ENCODE data around the gene LINC00305. TPM values are rescaled to one million over a fixed set of nuclear protein-coding genes. Genes with fewer than 3 reads are reported as not detected.

The LINC00305 gene
- total RNA-seq, 2 donors from 2014 or later = not detected

- Mint-ChIP-seq H3K36me3 (ENCODE audit: low read depth) (no peaks in the 10 kb centered on the region), H3K4me3 (no peak overlapping the region), H3K27me3 (peaks cover 2% of the 10 kb centered on the region), H3K27ac (no peak overlapping the region), H3K9me3 (no peaks in the 10 kb centered on the region), H3K4me1 (no peaks in the 10 kb centered on the region)
- no peak for ATAC-seq (replicated peaks)
These were observed 11.0 kb downstream of the LINC00305 start for GRCh38 chr18:64137914-64138313.

GRCh38 chr18:64134044-64134747 lies 14.7 kb downstream of the LINC00305 start:
- H3K4me1 Mint-ChIP-seq = no peaks in the 10 kb centered on the region
- H3K4me3 Mint-ChIP-seq = no peak overlapping the region
- H3K36me3 Mint-ChIP-seq (ENCODE audit: low read depth) = no peaks in the 10 kb centered on the region
- ATAC-seq (replicated peaks) = no peak
- no peaks in the 10 kb centered on the region for H3K9me3 Mint-ChIP-seq
- H3K27ac Mint-ChIP-seq = no peak overlapping the region
- H3K27me3 Mint-ChIP-seq = peaks cover 5% of the 10 kb centered on the region

- no peak overlapping the region for H3K27ac Mint-ChIP-seq
- no peak for ATAC-seq (replicated peaks)
- H3K4me3 Mint-ChIP-seq = no peak overlapping the region
- peaks cover 5% of the 10 kb centered on the region for H3K27me3 Mint-ChIP-seq
- H3K36me3 Mint-ChIP-seq (ENCODE audit: low read depth) = no peaks in the 10 kb centered on the region
- H3K9me3 Mint-ChIP-seq = no peaks in the 10 kb centered on the region
- H3K4me1 Mint-ChIP-seq = no peaks in the 10 kb centered on the region
These were observed 16.0 kb downstream of the LINC00305 start for GRCh38 chr18:64132871-64133270.

GRCh38 chr18:64131314-64131713 lies 17.6 kb downstream of the LINC00305 start:
- Mint-ChIP-seq H3K9me3 (no peaks in the 10 kb centered on the region), H3K27me3 (peaks cover 3% of the 10 kb centered on the region), H3K4me1 (no peaks in the 10 kb centered on the region), H3K27ac (no peak overlapping the region), H3K36me3 (ENCODE audit: low read depth) (no peaks in the 10 kb centered on the region), H3K4me3 (no peak overlapping the region)
- no peak for ATAC-seq (replicated peaks)

GRCh38 chr18:64127172-64127571 lies 21.7 kb downstream of the LINC00305 start:
- H3K36me3 Mint-ChIP-seq (ENCODE audit: low read depth) = no peaks in the 10 kb centered on the region
- no peak overlapping the region for H3K4me3 Mint-ChIP-seq
- H3K4me1 Mint-ChIP-seq = no peaks in the 10 kb centered on the region
- no peaks in the 10 kb centered on the region for H3K9me3 Mint-ChIP-seq
- no peak overlapping the region for H3K27ac Mint-ChIP-seq
- peaks cover 3% of the 10 kb centered on the region for H3K27me3 Mint-ChIP-seq
- ATAC-seq (replicated peaks) = no peak

- Mint-ChIP-seq H3K27ac (no peak overlapping the region), H3K36me3 (ENCODE audit: low read depth) (no peaks in the 10 kb centered on the region), H3K9me3 (peaks cover 4% of the 10 kb centered on the region), H3K27me3 (peaks cover 6% of the 10 kb centered on the region), H3K4me3 (no peak overlapping the region), H3K4me1 (no peaks in the 10 kb centered on the region)
- no peak for ATAC-seq (replicated peaks)
These were observed 29.0 kb downstream of the LINC00305 start for GRCh38 chr18:64119916-64120315.

GRCh38 chr18:64118406-64118805 lies 30.5 kb downstream of the LINC00305 start:
- H3K27me3 Mint-ChIP-seq = peaks cover 6% of the 10 kb centered on the region
- no peak for ATAC-seq (replicated peaks)
- no peak overlapping the region for H3K4me3 Mint-ChIP-seq
- H3K4me1 Mint-ChIP-seq = no peaks in the 10 kb centered on the region
- peaks cover 5% of the 10 kb centered on the region for H3K9me3 Mint-ChIP-seq
- H3K36me3 Mint-ChIP-seq (ENCODE audit: low read depth) = no peaks in the 10 kb centered on the region
- no peak overlapping the region for H3K27ac Mint-ChIP-seq

GRCh38 chr18:64116571-64117175 lies 32.2 kb downstream of the LINC00305 start:
- H3K27ac Mint-ChIP-seq = no peak overlapping the region
- ATAC-seq (replicated peaks) = no peak
- no peak overlapping the region for H3K4me3 Mint-ChIP-seq
- H3K27me3 Mint-ChIP-seq = peaks cover 9% of the 10 kb centered on the region
- H3K9me3 Mint-ChIP-seq = peaks cover 5% of the 10 kb centered on the region
- no peaks in the 10 kb centered on the region for H3K36me3 Mint-ChIP-seq (ENCODE audit: low read depth)
- no peaks in the 10 kb centered on the region for H3K4me1 Mint-ChIP-seq

- ATAC-seq (replicated peaks) = no peak
- H3K4me1 Mint-ChIP-seq = no peaks in the 10 kb centered on the region
- no peaks in the 10 kb centered on the region for H3K36me3 Mint-ChIP-seq (ENCODE audit: low read depth)
- no peak overlapping the region for H3K27ac Mint-ChIP-seq
- no peak overlapping the region for H3K4me3 Mint-ChIP-seq
- peaks cover 5% of the 10 kb centered on the region for H3K9me3 Mint-ChIP-seq
- peaks cover 9% of the 10 kb centered on the region for H3K27me3 Mint-ChIP-seq
These were observed 33.0 kb downstream of the LINC00305 start for GRCh38 chr18:64115881-64116280.

- H3K4me3 Mint-ChIP-seq = no peak overlapping the region
These were observed 36.9 kb downstream of the LINC00305 start for GRCh38 chr18:64111950-64112349.

GRCh38 chr18:64110692-64111480 lies 38.0 kb downstream of the LINC00305 start:
- Mint-ChIP-seq H3K4me1 (no peaks in the 10 kb centered on the region), H3K4me3 (no peak overlapping the region), H3K9me3 (peaks cover 5% of the 10 kb centered on the region), H3K27me3 (peaks cover 6% of the 10 kb centered on the region), H3K36me3 (ENCODE audit: low read depth) (no peaks in the 10 kb centered on the region), H3K27ac (no peak overlapping the region)
- ATAC-seq (replicated peaks) = no peak

More at GRCh38 chr18:64111950-64112349, 36.9 kb downstream of the LINC00305 start:
- Mint-ChIP-seq H3K9me3 (peaks cover 5% of the 10 kb centered on the region), H3K36me3 (ENCODE audit: low read depth) (no peaks in the 10 kb centered on the region), H3K27ac (no peak overlapping the region), H3K27me3 (peaks cover 6% of the 10 kb centered on the region), H3K4me1 (no peaks in the 10 kb centered on the region)
- ATAC-seq (replicated peaks) = no peak

GRCh38 chr18:64103986-64104385 lies 44.9 kb downstream of the LINC00305 start:
- no peak overlapping the region for H3K27ac Mint-ChIP-seq
- H3K27me3 Mint-ChIP-seq = no peaks in the 10 kb centered on the region
- no peak for ATAC-seq (replicated peaks)
- H3K4me1 Mint-ChIP-seq = no peaks in the 10 kb centered on the region
- no peak overlapping the region for H3K4me3 Mint-ChIP-seq
- H3K9me3 Mint-ChIP-seq = no peaks in the 10 kb centered on the region
- no peaks in the 10 kb centered on the region for H3K36me3 Mint-ChIP-seq (ENCODE audit: low read depth)

GRCh38 chr18:64100116-64100922 lies 48.6 kb downstream of the LINC00305 start:
- Mint-ChIP-seq H3K4me3 (no peak overlapping the region), H3K27ac (no peak overlapping the region), H3K4me1 (no peaks in the 10 kb centered on the region), H3K36me3 (ENCODE audit: low read depth) (no peaks in the 10 kb centered on the region), H3K27me3 (no peaks in the 10 kb centered on the region), H3K9me3 (no peaks in the 10 kb centered on the region)
- ATAC-seq (replicated peaks) = no peak

GRCh38 chr18:64099244-64099643 lies 49.6 kb downstream of the LINC00305 start:
- Mint-ChIP-seq H3K27ac (no peak overlapping the region), H3K4me1 (no peaks in the 10 kb centered on the region), H3K4me3 (no peak overlapping the region), H3K9me3 (no peaks in the 10 kb centered on the region), H3K36me3 (ENCODE audit: low read depth) (no peaks in the 10 kb centered on the region), H3K27me3 (no peaks in the 10 kb centered on the region)
- ATAC-seq (replicated peaks) = no peak
